ENCODE results near the gene PHF12.

- TF ChIP-seq CTCF (IDR thresholded peaks at IDR 0.05; ENCODE audit: low read depth, low read length) (no peak), EZH2phosphoT487 (IDR thresholded peaks at IDR 0.05; ENCODE audit: low read depth) (no peak)
Observed at GRCh38 chr17:28917465-28917864, 33.9 kb downstream of the PHF12 start.

All from OCI-LY3 (cell line).